Measurements from ENCODE around the gene PMS1.

DNA sequence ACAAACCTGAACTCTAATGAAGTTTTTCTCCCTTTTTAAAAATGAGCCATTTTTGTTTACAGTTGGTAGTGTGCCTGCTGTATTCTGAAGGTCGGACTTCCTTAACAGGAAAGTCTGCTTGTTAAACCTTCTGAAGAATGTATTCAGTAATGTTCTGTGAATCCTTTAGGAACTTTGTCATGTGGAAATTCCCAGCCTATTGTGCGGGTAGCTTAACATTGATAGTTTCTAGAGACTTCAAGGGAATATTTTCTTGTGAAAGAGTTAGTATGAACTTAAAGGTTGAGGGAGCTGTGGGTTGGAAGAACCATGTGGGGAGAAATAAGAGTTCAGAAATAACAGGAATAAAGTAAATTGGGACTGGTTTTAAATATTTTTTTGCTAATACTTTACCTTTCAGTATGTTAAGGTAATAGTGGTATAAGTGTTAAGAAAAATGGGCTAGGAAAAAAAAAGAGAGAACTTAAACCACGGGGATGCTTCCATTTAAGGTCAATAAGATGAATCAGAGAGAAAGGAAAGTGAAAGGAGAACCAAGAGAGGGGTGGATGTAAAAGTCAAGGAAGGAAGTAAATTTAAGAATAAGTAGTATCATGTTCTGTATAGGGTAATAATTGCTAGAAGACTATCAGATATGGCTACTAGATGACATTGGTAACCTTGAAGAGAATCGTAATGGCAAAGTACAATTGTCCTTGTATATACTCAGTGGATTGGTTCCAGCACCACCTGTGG lies 90.5 kb downstream of the PMS1 start:
- TF ChIP-seq TAF1 (IDR thresholded peaks at IDR 0.05; ENCODE audit: low read depth, low read length) (no peak), POLR2AphosphoS5 (IDR thresholded peaks at IDR 0.05; ENCODE audit: low read depth, low read length) (no peak), POLR2A (IDR thresholded peaks at IDR 0.05; ENCODE audit: low read depth, low read length) (no peak), SPI1 (IDR thresholded peaks at IDR 0.05; ENCODE audit: low read depth, low read length) (no peak), POU2F2 (IDR thresholded peaks at IDR 0.05; ENCODE audit: low read depth, low read length) (no peak), PAX5 (IDR thresholded peaks at IDR 0.05; ENCODE audit: insufficient read depth, low read length, severe bottlenecking) (no peak)

All from GM12891 (cell line).